Measurements from ENCODE around the gene ZNF562. TPM values are rescaled to one million over a fixed set of nuclear protein-coding genes. Genes with fewer than 3 reads are reported as not detected.
"Not testable (repeated sequence)": the region's sequence is repeated elsewhere in the genome, so short reads cannot be mapped to it uniquely, and the experiment has no call there.

Gene ZNF562
- total RNA-seq (2014; rRNA removed; shearing (Covaris generic); ENCODE audit: low replicate concordance) = 5.7 and 8.9 TPM in 2 replicates

GRCh38 chr19:9674663-9675357 is at the start of gene ZNF562:
ZNF562 (minus strand) TSS chr19:9675100; CDS start chr19:9660744, 14,356 bp downstream.
- DNase-seq (ENCODE audit: low read depth) = peak; percentile 82
- in situ Hi-C loops (cut with HindIII; ENCODE audit: low pct_unique_long_range_greater_than_20kb, low sequenced_read_pairs) = no loop called here

DNA sequence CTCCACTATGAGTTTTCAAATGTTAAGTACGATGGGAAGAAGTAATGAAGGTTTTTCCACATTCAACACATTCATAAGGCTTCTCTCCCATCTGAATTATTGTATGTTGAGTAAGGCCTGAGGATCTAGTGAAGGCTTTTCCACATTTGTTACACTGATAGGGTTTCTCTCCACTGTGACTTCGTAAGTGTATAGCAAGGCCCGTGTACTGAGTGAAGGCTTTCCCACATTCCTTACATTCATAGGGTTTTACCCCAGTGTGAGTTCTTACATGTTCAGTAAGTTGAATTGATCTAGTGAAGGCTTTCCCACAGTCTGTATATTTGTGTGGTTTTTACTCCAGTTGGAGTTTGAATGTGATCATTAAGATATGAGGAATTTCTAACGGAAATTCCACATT is 49.3 kb upstream of the ZNF562 start:
- in situ Hi-C loops (cut with HindIII; ENCODE audit: low pct_unique_long_range_greater_than_20kb, low sequenced_read_pairs) = no loop called here
- DNase-seq (ENCODE audit: low read depth) = no peak

- no peak for DNase-seq (ENCODE audit: low read depth)
- in situ Hi-C loops (cut with HindIII; ENCODE audit: low pct_unique_long_range_greater_than_20kb, low sequenced_read_pairs) = no loop called here
Measured at GRCh38 chr19:9721861-9722260, 47.0 kb upstream of the ZNF562 start.

DNA sequence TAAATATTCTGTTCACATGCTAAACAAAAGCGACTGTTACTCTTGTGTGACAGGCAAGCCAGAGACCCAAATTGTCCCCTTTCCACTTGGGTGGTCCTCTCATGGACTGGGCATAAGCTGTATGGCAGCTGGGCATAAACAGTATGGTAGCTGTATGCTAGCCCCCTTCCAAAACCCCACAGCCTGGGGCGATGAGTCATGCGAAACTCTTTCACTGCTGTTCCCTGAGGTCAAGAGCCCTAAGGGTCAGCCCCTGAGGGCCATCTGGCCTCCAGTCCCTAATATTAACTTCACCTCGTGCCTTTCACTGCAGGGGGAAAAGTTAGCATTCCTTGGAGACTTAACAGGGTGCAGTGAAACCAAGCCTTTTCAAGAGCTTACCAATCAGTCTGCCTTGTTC is 45.6 kb upstream of the ZNF562 start:
- DNase-seq (ENCODE audit: low read depth) = no peak
- in situ Hi-C loops (cut with HindIII; ENCODE audit: low pct_unique_long_range_greater_than_20kb, low sequenced_read_pairs) = no loop called here

DNA sequence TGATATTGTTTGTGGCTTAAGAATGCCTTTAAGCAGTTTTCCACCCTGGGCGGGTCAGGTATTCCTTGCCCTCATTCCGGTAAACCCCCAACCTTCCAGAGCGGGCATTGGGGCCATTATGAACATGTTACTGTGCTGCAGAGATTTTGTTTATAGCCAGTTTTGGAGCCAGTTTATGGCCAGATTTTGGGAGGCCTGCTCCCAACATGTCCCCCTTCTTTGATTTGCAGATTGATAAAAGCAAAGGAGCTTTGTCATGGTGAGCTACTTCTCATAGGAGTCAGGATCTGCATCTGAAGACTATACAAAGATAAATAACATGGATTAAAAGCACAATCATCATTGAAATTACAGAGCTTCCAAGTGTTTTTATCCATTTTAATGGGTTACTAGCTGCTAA is 36.9 kb upstream of the ZNF562 start:
- DNase-seq (ENCODE audit: low read depth) = no peak
- in situ Hi-C loops (cut with HindIII; ENCODE audit: low pct_unique_long_range_greater_than_20kb, low sequenced_read_pairs) = no loop called here

DNA sequence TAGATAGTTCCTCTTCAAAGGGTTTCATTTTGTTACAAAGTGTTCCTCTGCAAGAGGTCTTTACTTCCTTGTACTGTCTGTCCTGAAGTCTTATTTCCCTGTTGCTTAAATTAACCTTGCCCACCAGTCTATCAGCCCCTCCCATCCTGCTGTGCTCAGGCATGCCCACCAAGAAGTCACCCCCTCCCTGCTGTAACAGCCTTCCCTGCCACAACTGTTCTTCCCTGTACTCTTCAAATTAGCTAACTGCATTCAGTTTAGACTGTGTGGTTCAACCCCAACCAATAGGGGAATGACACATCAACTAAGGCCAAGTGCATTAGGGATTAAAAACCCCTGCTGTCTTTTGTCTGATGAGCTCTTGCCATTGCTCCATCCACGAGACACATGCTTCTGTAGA is 34.4 kb upstream of the ZNF562 start:
- in situ Hi-C loops (cut with HindIII; ENCODE audit: low pct_unique_long_range_greater_than_20kb, low sequenced_read_pairs) = no loop called here

GRCh38 chr19:9705836-9706235 is 30.9 kb upstream of the ZNF562 start:
- in situ Hi-C loops (cut with HindIII; ENCODE audit: low pct_unique_long_range_greater_than_20kb, low sequenced_read_pairs) = no loop called here
- no peak for DNase-seq (ENCODE audit: low read depth)

More for the DNA sequence above, 34.4 kb upstream of the ZNF562 start:
- DNase-seq (ENCODE audit: low read depth) = no peak

GRCh38 chr19:9702186-9702585 is 27.3 kb upstream of the ZNF562 start:
- no peak for DNase-seq (ENCODE audit: low read depth)
- in situ Hi-C loops (cut with HindIII; ENCODE audit: low pct_unique_long_range_greater_than_20kb, low sequenced_read_pairs) = no loop called here

GRCh38 chr19:9700229-9700981 is 25.5 kb upstream of the ZNF562 start:
- DNase-seq (ENCODE audit: low read depth) = no peak
- in situ Hi-C loops (cut with HindIII; ENCODE audit: low pct_unique_long_range_greater_than_20kb, low sequenced_read_pairs) = no loop called here

- in situ Hi-C loops (cut with HindIII; ENCODE audit: low pct_unique_long_range_greater_than_20kb, low sequenced_read_pairs); DNase-seq (ENCODE audit: low read depth): not testable (repeated sequence)
Measured at GRCh38 chr19:9690301-9690700, 15.4 kb upstream of the ZNF562 start.

DNA sequence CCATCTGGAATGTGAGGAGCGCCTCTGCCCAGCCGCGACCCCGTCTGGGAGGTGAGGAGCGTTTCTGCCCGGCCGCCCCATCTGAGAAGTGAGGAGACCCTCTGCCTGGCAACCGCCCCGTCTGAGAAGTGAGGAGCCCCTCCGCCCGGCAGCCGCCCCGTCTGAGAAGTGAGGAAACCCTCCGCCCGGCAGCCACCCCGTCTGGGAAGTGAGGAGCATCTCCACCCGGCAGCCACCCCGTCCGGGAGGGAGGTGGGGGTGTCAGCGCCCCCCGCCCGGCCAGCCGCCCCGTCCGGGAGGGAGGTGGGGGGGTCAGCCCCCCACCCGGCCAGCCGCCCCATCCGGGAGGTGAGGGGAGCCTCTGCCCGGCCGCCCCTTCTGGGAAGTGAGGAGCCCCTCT is 5.1 kb upstream of the ZNF562 start:
- in situ Hi-C loops (cut with HindIII; ENCODE audit: low pct_unique_long_range_greater_than_20kb, low sequenced_read_pairs); DNase-seq (ENCODE audit: low read depth): not testable (repeated sequence)

GRCh38 chr19:9675358-9675901 is 530 bp upstream of the ZNF562 start:
- in situ Hi-C loops (cut with HindIII; ENCODE audit: low pct_unique_long_range_greater_than_20kb, low sequenced_read_pairs); DNase-seq (ENCODE audit: low read depth): not testable (repeated sequence)

GRCh38 chr19:9673912-9674662 is 813 bp downstream of the ZNF562 start:
- in situ Hi-C loops (cut with HindIII; ENCODE audit: low pct_unique_long_range_greater_than_20kb, low sequenced_read_pairs) = no loop called here
- peak; percentile 56 for DNase-seq (ENCODE audit: low read depth)

DNA sequence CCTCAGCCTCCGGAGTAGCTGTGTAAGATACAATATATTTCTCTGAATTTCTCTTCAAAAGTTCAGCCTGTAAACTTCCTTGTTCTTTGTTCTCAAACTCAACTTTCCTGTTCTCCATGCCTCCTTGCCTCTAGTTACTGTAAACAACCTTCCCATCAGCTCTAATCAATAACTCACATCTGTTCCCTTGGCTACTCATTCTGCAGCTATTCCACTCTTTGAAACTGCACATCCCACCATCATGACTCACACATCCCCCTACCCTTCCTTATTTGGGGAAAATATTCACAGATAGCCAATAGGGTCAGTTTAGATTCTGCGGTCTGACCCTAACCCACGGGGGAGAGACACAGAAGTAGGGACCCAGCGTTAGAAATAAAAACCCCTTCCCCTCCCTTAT is 2.0 kb downstream of the ZNF562 start:
- no peak for DNase-seq (ENCODE audit: low read depth)
- in situ Hi-C loops (cut with HindIII; ENCODE audit: low pct_unique_long_range_greater_than_20kb, low sequenced_read_pairs) = no loop called here

DNA sequence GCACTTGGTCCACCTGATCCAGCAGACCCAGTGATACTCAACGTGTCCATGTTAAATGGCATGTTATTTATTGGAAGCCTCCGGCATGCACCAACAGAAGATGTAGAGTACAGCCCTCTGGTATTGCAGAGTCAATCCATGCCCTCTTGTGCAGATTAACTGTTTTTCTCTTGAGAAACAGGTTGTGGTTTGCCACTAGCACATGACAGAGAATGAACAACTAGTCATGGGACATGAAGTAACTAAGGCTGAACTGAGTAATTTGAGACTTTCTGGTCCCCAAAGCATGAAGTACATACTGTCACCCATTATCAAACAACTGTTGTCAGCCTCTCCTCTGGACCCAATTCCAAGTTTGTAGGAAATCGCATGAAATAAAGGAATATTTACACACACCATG is 3.2 kb downstream of the ZNF562 start:
- no peak for DNase-seq (ENCODE audit: low read depth)
- in situ Hi-C loops (cut with HindIII; ENCODE audit: low pct_unique_long_range_greater_than_20kb, low sequenced_read_pairs) = no loop called here

GRCh38 chr19:9668544-9668943 is 6.4 kb downstream of the ZNF562 start:
- no peak for DNase-seq (ENCODE audit: low read depth)
- in situ Hi-C loops (cut with HindIII; ENCODE audit: low pct_unique_long_range_greater_than_20kb, low sequenced_read_pairs) = no loop called here

DNA sequence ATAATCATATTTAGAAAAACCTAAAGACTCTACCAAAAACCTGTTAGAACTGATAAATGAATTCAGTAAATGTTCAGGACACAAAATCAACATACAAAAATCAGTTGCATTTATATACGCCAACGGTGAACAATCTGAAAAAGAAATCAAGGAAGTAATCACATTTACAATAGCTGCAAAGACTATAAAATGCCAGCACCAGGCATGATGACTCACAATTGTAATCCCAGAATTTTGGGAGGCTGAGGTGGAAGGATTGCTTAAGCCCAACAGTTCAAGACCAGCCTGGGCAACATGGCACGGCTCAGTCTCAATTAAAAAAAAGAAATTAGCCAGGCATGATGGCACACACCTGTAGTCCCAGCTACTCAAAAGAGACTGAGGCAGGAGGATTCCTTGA is 7.0 kb downstream of the ZNF562 start:
- in situ Hi-C loops (cut with HindIII; ENCODE audit: low pct_unique_long_range_greater_than_20kb, low sequenced_read_pairs) = no loop called here
- DNase-seq (ENCODE audit: low read depth) = no peak

DNA sequence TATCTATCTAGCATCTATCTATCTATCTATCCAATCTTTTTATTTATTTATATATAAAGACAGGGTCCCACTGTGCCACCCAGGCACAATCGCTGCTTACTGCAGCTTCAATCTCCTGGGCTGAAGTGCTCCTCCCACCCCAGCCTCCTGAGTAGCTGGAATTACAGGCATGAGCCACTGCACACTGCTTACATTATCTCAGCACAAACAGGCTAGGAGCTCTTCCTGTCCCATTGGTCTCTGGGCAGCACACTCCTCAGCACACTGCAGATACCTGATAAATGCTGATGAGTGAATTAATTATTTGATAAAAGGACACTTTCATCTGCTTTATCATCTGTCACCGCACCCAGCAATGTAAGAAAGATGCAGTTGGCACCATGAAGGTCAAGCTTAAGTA is 16.1 kb downstream of the ZNF562 start:
- in situ Hi-C loops (cut with HindIII; ENCODE audit: low pct_unique_long_range_greater_than_20kb, low sequenced_read_pairs) = no loop called here

DNA sequence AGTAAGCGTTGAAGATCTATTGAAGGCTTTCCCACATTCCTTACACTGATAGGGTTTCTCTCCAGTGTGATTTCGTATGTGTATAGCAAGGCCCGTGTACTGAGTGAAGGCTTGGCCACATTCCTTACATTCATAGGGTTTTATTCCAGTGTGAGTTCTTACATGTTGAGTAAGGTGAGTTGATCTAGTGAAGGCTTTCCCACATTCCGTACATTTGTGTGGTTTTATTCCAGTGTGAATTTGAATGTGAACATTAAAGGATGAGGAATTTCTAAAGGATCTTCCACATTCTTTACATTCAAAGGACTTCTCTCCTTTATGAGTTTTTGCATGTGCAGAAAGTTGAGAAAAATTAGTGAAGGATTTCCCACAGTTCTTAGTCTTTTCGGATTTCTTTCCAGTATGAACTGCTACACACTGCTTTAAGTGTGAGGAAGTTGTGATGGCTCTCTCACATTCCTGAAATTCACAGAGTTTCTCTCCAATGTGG is 21.8 kb downstream of the ZNF562 start:
- DNase-seq (ENCODE audit: low read depth); in situ Hi-C loops (cut with HindIII; ENCODE audit: low pct_unique_long_range_greater_than_20kb, low sequenced_read_pairs): not testable (repeated sequence)

More for the DNA sequence above, 16.1 kb downstream of the ZNF562 start:
- no peak for DNase-seq (ENCODE audit: low read depth)
